MCF 10A (cell line): ENCODE results near the gene LHB. TPM values are rescaled to one million over a fixed set of nuclear protein-coding genes. Genes with fewer than 3 reads are reported as not detected.

Experiments
- BruUV-seq: library from RNA; stranded (reverse); fragments of 400-500 nt; replicated peaks from 2 replicates; lab custom pipeline; 2021; lab: Mats Ljungman, UMichigan
- CTCF ChIA-PET: fragments of 300-600 bp; sonication (Branson Sonifier 250); formaldehyde crosslinking; extraction: SDS; loops from one replicate; lab custom pipeline; 2021; ENCODE audit warnings: antibody characterized with exemption, inconsistent platforms; lab: Yijun Ruan, JAX
- POLR2A ChIA-PET: fragments of 300-600, 350-650 bp; sonication (Branson Sonifier 250); formaldehyde crosslinking; extraction: SDS; loops from one replicate; lab custom pipeline; 2020; ENCODE audit warnings: antibody characterized with exemption, inconsistent platforms; lab: Yijun Ruan, JAX
- DNase-seq: peaks from one replicate; pipeline ENCODE4 v3.0.0-alpha.2; 2018; ENCODE audit not compliant: unreplicated experiment
- H3K27ac Mint-ChIP-seq: one replicate; pipeline ENCODE4 v1.8.0; 2022; ENCODE audit warnings: mild to moderate bottlenecking, low read depth, mixed read lengths; ENCODE audit not compliant: unreplicated experiment
- H3K27me3 Mint-ChIP-seq: one replicate; pipeline ENCODE4 v1.8.0; 2022; ENCODE audit warnings: mixed read lengths; ENCODE audit not compliant: insufficient read depth, unreplicated experiment
- H3K36me3 Mint-ChIP-seq: one replicate; pipeline ENCODE4 v1.8.0; 2022; ENCODE audit warnings: mild to moderate bottlenecking, moderate library complexity, mixed read lengths; ENCODE audit not compliant: insufficient read depth, unreplicated experiment
- H3K4me1 Mint-ChIP-seq: one replicate; pipeline ENCODE4 v1.8.0; 2022; ENCODE audit warnings: mixed read lengths; ENCODE audit not compliant: insufficient read depth, unreplicated experiment
- H3K4me3 Mint-ChIP-seq: one replicate; pipeline ENCODE4 v1.8.0; 2022; ENCODE audit warnings: mild to moderate bottlenecking, moderate library complexity, mixed read lengths; ENCODE audit not compliant: unreplicated experiment
- H3K9me3 Mint-ChIP-seq: one replicate; pipeline ENCODE4 v1.8.0; 2022; ENCODE audit warnings: mixed read lengths; ENCODE audit not compliant: unreplicated experiment
- intact Hi-C: fragments of 100-400 bp; cut with micrococcal nuclease; formaldehyde crosslinking; loops from 2 replicates; pipeline ENCODE4 v1.14.1; 2022
- microRNA-seq: library from miRNA; unstranded; fragments of <30 nt; microRNA quantifications from one replicate; pipeline ENCODE4 v1.2.0, GENCODE V29; 2022
- total RNA-seq: library from RNA; stranded (reverse); gene quantifications from 2 replicates; pipeline ENCODE4 v1.2.3, GENCODE V29; 2022
- TF ChIP-seq, protein P1 (sequence below): fragments of 200-600 bp; IDR thresholded peaks from one replicate; pipeline ENCODE4 v1.8.0; 2022; ENCODE audit warnings: antibody characterized with exemption, mild to moderate bottlenecking; ENCODE audit not compliant: unreplicated experiment

The LHB gene
- total RNA-seq, 1 experiment from 2014 or later = not detected

DNA sequence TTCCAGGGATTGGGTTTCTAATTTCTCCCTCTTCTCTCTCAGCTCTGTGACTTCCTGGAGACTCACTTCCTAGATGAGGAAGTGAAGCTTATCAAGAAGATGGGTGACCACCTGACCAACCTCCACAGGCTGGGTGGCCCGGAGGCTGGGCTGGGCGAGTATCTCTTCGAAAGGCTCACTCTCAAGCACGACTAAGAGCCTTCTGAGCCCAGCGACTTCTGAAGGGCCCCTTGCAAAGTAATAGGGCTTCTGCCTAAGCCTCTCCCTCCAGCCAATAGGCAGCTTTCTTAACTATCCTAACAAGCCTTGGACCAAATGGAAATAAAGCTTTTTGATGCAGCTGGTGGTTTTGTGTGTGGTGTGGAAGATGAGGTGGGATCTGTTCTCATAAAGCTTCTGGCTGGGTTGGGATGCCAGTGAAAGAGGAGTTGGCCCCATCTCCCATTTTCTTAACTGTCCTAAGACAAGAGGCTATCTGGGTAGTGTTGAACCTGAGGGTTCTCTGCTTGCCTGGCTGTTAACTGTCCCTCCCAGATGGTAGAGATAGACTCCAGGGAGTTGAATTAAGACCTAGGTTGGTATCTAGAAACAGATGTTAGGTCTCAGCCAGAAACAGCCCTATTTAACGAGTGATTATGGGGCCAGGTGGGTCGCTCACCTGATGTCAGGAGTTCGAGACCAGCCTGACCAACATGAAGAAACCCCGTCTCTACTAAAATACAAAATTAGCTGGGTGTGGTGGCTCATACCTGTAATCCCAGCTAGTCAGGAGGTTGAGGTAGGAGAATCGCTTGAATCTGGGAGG lies 50.1 kb downstream of the LHB start:
- intact Hi-C loops = no loop called here
- H3K36me3 Mint-ChIP-seq = peaks cover 64% of the 10 kb centered on the region
- H3K27ac Mint-ChIP-seq = peak overlapping the region; percentile 96
- H3K4me1 Mint-ChIP-seq = peaks cover 35% of the 10 kb centered on the region
- ChIA-PET POLR2A (interaction anchor here (0.6 to 5.3 kb wide), 12 partner anchors 11 to 641 kb away, joined by 3 to 98 read pairs (median 8); partner anchors contain the start of genes BAX, DHDH, EMP3 and GYS1), CTCF (interaction anchor here (0.5 to 2.0 kb wide), 6 partner anchors 10 to 176 kb away, joined by 3 to 13 read pairs (median 4); partner anchors contain the start of gene RUVBL2)
- no TSS peak for BruUV-seq
- TF ChIP-seq, protein P1, sequence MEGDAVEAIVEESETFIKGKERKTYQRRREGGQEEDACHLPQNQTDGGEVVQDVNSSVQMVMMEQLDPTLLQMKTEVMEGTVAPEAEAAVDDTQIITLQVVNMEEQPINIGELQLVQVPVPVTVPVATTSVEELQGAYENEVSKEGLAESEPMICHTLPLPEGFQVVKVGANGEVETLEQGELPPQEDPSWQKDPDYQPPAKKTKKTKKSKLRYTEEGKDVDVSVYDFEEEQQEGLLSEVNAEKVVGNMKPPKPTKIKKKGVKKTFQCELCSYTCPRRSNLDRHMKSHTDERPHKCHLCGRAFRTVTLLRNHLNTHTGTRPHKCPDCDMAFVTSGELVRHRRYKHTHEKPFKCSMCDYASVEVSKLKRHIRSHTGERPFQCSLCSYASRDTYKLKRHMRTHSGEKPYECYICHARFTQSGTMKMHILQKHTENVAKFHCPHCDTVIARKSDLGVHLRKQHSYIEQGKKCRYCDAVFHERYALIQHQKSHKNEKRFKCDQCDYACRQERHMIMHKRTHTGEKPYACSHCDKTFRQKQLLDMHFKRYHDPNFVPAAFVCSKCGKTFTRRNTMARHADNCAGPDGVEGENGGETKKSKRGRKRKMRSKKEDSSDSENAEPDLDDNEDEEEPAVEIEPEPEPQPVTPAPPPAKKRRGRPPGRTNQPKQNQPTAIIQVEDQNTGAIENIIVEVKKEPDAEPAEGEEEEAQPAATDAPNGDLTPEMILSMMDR = no peak
- H3K27me3 Mint-ChIP-seq = no peaks in the 10 kb centered on the region
- no peaks in the 10 kb centered on the region for H3K9me3 Mint-ChIP-seq
- peak overlapping the region; percentile 97 for H3K4me3 Mint-ChIP-seq
- DNase-seq = no peak

Small RNA genes lying within 50 kb of the gene (microRNA-seq; reads per million reads assigned to microRNA genes)
- gene MIR6798 = 0.53 reads per million

Other genes with a start within 250 kb of the LHB start
- gene BCAT2, start 206.1 kb downstream of the LHB start, total RNA-seq = 40.7 and 48.2 TPM in 2 replicates
- gene HSD17B14, start 180.6 kb downstream of the LHB start, total RNA-seq = 0.26 and 0.32 TPM in 2 replicates
- gene PLEKHA4, start 148.5 kb downstream of the LHB start, total RNA-seq = 10.1 and 11.9 TPM in 2 replicates
- gene PPP1R15A, start 144.7 kb downstream of the LHB start, total RNA-seq = 207 and 248 TPM in 2 replicates
- gene TULP2, start 118.3 kb downstream of the LHB start, total RNA-seq = not detected in 2 replicates
- 61.4 and 76.8 TPM in 2 replicates for gene NUCB1, start 116.8 kb downstream of the LHB start, total RNA-seq
- not detected in 2 replicates for gene DHDH, start 83.4 kb downstream of the LHB start, total RNA-seq
- gene BAX, start 62.2 kb downstream of the LHB start, total RNA-seq = 130 and 152 TPM in 2 replicates
- 275 and 390 TPM in 2 replicates for gene FTL, start 51.8 kb downstream of the LHB start, total RNA-seq
- gene GYS1, start 23.8 kb downstream of the LHB start, total RNA-seq = 29.7 and 42.7 TPM in 2 replicates
- 126 and 156 TPM in 2 replicates for gene RUVBL2, start 23.2 kb downstream of the LHB start, total RNA-seq
- gene CGB3, start 7.2 kb upstream of the LHB start, total RNA-seq = not detected in 2 replicates
- not detected in 2 replicates for gene CGB2, start 14.8 kb upstream of the LHB start, total RNA-seq
- gene CGB1, start 19.8 kb upstream of the LHB start, total RNA-seq = not detected in 2 replicates
- gene CGB5, start 26.8 kb upstream of the LHB start, total RNA-seq = not detected in 2 replicates
- gene CGB8, start 32.0 kb upstream of the LHB start, total RNA-seq = 1.3 TPM in 1 of 2 replicates, not detected in the other
- 2.3 and 2.5 TPM in 2 replicates for gene CGB7, start 40.7 kb upstream of the LHB start, total RNA-seq
- 6.0 and 7.8 TPM in 2 replicates for gene NTF4, start 47.7 kb upstream of the LHB start, total RNA-seq
- not detected in 2 replicates for gene KCNA7, start 55.6 kb upstream of the LHB start, total RNA-seq
- gene SNRNP70, start 68.4 kb upstream of the LHB start, total RNA-seq = 199 and 200 TPM in 2 replicates
- 2.6 and 3.2 TPM in 2 replicates for gene LIN7B, start 97.3 kb upstream of the LHB start, total RNA-seq
- gene C19orf73, start 102.1 kb upstream of the LHB start, total RNA-seq = 2.4 and 3.2 TPM in 2 replicates
- 6.7 and 8.0 TPM in 2 replicates for gene PPFIA3, start 102.5 kb upstream of the LHB start, total RNA-seq
- not detected in 2 replicates for gene HRC, start 138.3 kb upstream of the LHB start, total RNA-seq
- gene TRPM4, start 140.7 kb upstream of the LHB start, total RNA-seq = 21.2 and 21.4 TPM in 2 replicates